BLaER1 treated with 17β-estradiol and CSF1 and Interleukin-3, amounts not matched to agents 10 nM and 100 nM (cell line): ENCODE measurements around the gene TPCN2.

ENCODE experiments used
- H3K27ac ChIP-seq, 11 experiments: shearing (Covaris generic); formaldehyde crosslinking; 2 replicates each; pipeline ENCODE4 v1.8.1; 2022
- H3K27me3 ChIP-seq, 11 experiments: shearing (Covaris generic); formaldehyde crosslinking; 2 replicates each; pipeline ENCODE4 v1.8.1; 2022
- H3K36me3 ChIP-seq, 11 experiments: shearing (Covaris generic); formaldehyde crosslinking; 2 replicates each; pipeline ENCODE4 v1.8.1; 2022
- H3K4me1 ChIP-seq, 10 experiments: shearing (Covaris generic); formaldehyde crosslinking; 2 replicates each; pipeline ENCODE4 v1.8.1; 2022
- H3K4me2 ChIP-seq, 11 experiments: shearing (Covaris generic); formaldehyde crosslinking; 2 replicates each; pipeline ENCODE4 v1.8.1; 2022
- H3K4me3 ChIP-seq, 10 experiments: shearing (Covaris generic); formaldehyde crosslinking; 2 replicates each; pipeline ENCODE4 v1.8.1; 2022
- H3K9ac ChIP-seq, 11 experiments: shearing (Covaris generic); formaldehyde crosslinking; 2 replicates each; pipeline ENCODE4 v1.8.1; 2022
- H3K9me3 ChIP-seq, 11 experiments: shearing (Covaris generic); formaldehyde crosslinking; replicated peaks in 1 of 11; 2 replicates each; pipeline ENCODE4 v1.8.1; 2022
- H4K20me1 ChIP-seq, 11 experiments: shearing (Covaris generic); formaldehyde crosslinking; 2 replicates each; pipeline ENCODE4 v1.8.1; 2022
- Cebpa-rat ChIP-seq, 11 experiments: shearing (Covaris generic); IDR thresholded peaks; 2 replicates each; pipeline ENCODE4 v1.8.1; 2022

Gene TPCN2

GRCh38 chr11:69041516-69041915, 7.2 kb upstream of the TPCN2 start:
- Histone ChIP-seq H3K27ac (peak overlapping the region in 6 of 11 experiments; percentile 13 to 61 (median 32); a peak in 9 of 22 replicates), H3K9me3 (no peaks in the 10 kb centered on the region)

GRCh38 chr11:69044111-69045013, 4.4 kb upstream of the TPCN2 start:
- H3K36me3 ChIP-seq = no peaks in the 10 kb centered on the region
- H4K20me1 ChIP-seq = no peaks in the 10 kb centered on the region
- H3K9me3 ChIP-seq = no peaks in the 10 kb centered on the region
- H3K4me3 ChIP-seq = no peak overlapping the region
- H3K27ac ChIP-seq = 0 out of 22 replicates have a peak overlapping the region, but pooled peaks of 3 of the 11 experiments have one; percentile 4 to 16 (median 12)
- peak overlapping the region; percentile 32 to 90 (median 53) for H3K4me2 ChIP-seq
- H3K4me1 ChIP-seq = peaks cover 41 to 74% (median 68%) of the 10 kb centered on the region in 10 experiments
- H3K27me3 ChIP-seq = no peaks in the 10 kb centered on the region
- TF ChIP-seq Cebpa-rat (IDR thresholded peaks at IDR 0.05) = no peak
- H3K9ac ChIP-seq = peak overlapping the region in 1 of 11 experiments; percentile 18; a peak in 2 of 22 replicates

More at GRCh38 chr11:69041516-69041915, 7.2 kb upstream of the TPCN2 start:
- H3K4me1 ChIP-seq = peaks cover 46 to 68% (median 61%) of the 10 kb centered on the region in 10 experiments
- no peaks in the 10 kb centered on the region for H4K20me1 ChIP-seq
- no peak for TF ChIP-seq Cebpa-rat (IDR thresholded peaks at IDR 0.05)
- no peak overlapping the region for H3K9ac ChIP-seq
- peak overlapping the region; percentile 55 to 90 (median 79); a peak in 21 of 22 replicates for H3K4me2 ChIP-seq
- H3K27me3 ChIP-seq = no peaks in the 10 kb centered on the region
- H3K36me3 ChIP-seq = no peaks in the 10 kb centered on the region
- H3K4me3 ChIP-seq = no peak overlapping the region

DNA sequence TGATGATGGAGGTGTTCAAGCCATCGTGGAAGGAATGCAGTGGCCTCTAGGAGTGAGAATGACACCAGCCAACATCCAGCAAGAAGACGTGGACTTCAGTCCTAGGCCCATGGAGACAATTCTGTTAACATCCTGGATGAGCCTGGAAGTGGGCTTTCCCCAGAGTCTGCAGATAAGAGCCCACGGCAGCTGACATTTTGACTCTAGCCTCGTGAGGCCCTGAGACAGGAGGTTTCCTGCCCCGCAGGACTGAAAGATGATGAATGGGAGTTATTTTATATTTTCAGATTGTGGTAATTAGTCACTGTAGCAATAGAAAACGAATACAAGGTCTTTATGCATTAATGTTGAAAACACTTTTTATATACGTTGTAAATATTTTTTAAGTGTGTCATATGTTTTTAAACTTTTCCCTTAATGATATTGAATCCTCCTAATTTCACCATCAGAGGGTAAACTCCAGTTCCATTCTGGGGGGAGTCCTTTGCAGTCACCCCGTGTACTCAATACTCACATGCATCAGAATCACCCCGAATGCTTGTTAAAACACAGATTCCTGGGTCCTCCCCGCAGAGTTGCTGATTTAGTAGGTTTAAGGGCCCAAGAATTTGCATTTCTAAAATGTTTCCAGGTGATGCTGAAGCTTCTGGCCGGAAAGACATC, 570 bp upstream of the TPCN2 start:
- peak overlapping the region in 9 of 10 experiments; percentile 94 to 100 (median 99); a peak in 10 of 20 replicates for H3K4me3 ChIP-seq

GRCh38 chr11:69049490-69049867, 747 bp downstream of the TPCN2 start:
- Histone ChIP-seq H3K27ac (peak overlapping the region; percentile 88 to 97 (median 94)), H3K27me3 (no peaks in the 10 kb centered on the region), H3K36me3 (peaks cover 0 to 11% (median 7%) of the 10 kb centered on the region in 11 experiments; a peak in 16 of 22 replicates), H3K4me3 (peak overlapping the region; percentile 94 to 100 (median 99)), H3K4me1 (peaks cover 65 to 74% (median 72%) of the 10 kb centered on the region in 10 experiments), H4K20me1 (peaks cover 47 to 51% (median 50%) of the 10 kb centered on the region in 11 experiments), H3K9ac (peak overlapping the region; percentile 92 to 98 (median 96)), H3K4me2 (peak overlapping the region; percentile 91 to 98 (median 96)), H3K9me3 (no peaks in the 10 kb centered on the region)
- no peak for TF ChIP-seq Cebpa-rat (IDR thresholded peaks at IDR 0.05)

More for the DNA sequence above, 570 bp upstream of the TPCN2 start:
- Histone ChIP-seq H3K27me3 (no peaks in the 10 kb centered on the region), H3K4me1 (peaks cover 64 to 74% (median 72%) of the 10 kb centered on the region in 10 experiments), H3K27ac (peak overlapping the region in 1 of 11 experiments; percentile 88; a peak in 1 of 22 replicates), H3K36me3 (no peaks in the 10 kb centered on the region), H3K4me2 (peak overlapping the region; percentile 43 to 97 (median 76)), H4K20me1 (peaks cover 34 to 38% (median 37%) of the 10 kb centered on the region in 11 experiments), H3K9me3 (no peaks in the 10 kb centered on the region), H3K9ac (peak overlapping the region in 5 of 11 experiments; percentile 28 to 98 (median 95); a peak in 4 of 22 replicates)
- TF ChIP-seq Cebpa-rat (IDR thresholded peaks at IDR 0.05) = no peak; a peak in 1 of 22 replicates

DNA sequence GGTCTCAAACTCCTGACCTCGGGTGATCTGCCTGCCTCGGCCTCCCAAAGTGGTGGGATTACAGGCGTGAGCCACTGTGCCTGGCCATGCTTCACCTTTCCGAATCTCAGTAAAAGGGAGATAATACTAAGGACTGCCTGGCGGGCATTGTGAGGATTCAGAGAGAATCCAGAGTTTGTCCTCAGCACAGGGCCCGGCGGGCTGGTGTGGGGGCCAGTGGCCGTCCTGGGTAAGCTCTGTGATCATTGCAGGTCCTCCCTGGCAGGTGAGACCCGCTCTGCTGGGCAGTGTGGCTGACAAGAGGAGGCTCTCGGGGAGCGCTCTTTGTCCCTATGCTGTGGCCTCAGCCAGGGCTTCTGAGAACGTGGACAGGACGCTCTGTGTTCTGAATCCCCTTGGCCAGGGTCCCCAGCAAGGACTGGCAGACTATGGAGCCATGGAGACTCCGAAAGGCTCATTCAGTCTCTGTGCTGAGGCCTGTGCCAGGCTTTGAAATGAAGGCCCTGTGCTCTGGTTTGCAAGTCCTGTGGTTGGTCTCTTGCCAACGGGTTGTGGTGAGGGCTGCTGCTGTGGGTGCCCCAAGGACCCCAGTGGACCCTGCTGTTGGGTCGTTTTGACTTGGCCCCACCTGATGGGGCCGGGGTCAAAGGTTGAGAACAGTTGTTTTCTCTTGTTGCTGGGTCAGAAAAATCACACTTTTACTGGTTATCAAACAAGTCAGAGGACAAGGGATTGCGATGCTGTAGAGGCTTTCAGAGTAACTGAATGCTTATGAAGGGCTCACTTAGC, 2.1 kb downstream of the TPCN2 start:
- Histone ChIP-seq H3K27ac (peak overlapping the region in 4 of 11 experiments; percentile 6 to 46 (median 26); a peak in 7 of 22 replicates), H4K20me1 (peaks cover 60 to 64% (median 63%) of the 10 kb centered on the region in 11 experiments), H3K27me3 (no peaks in the 10 kb centered on the region), H3K4me1 (peaks cover 70 to 79% (median 77%) of the 10 kb centered on the region in 10 experiments), H3K9ac (peak overlapping the region in 9 of 11 experiments; percentile 8 to 97 (median 57); a peak in 13 of 22 replicates), H3K4me2 (peak overlapping the region; percentile 91 to 98 (median 96)), H3K9me3 (no peaks in the 10 kb centered on the region), H3K4me3 (peak overlapping the region in 2 of 10 experiments; percentile 10 to 23; a peak in 1 of 20 replicates), H3K36me3 (peaks cover 7 to 23% (median 16%) of the 10 kb centered on the region in 11 experiments; a peak in 19 of 22 replicates)
- no peak for TF ChIP-seq Cebpa-rat (IDR thresholded peaks at IDR 0.05)

- peaks cover 79 to 88% (median 86%) of the 10 kb centered on the region in 10 experiments for H3K4me1 ChIP-seq
- H3K9ac ChIP-seq = peak overlapping the region; percentile 8 to 97 (median 47); a peak in 17 of 22 replicates
Measured at GRCh38 chr11:69051381-69052342, 2.9 kb downstream of the TPCN2 start.

More at GRCh38 chr11:69051381-69052342, 2.9 kb downstream of the TPCN2 start:
- Histone ChIP-seq H3K27me3 (no peaks in the 10 kb centered on the region), H3K36me3 (peaks cover 7 to 24% (median 16%) of the 10 kb centered on the region in 11 experiments; a peak in 19 of 22 replicates), H3K27ac (0 out of 22 replicates have a peak overlapping the region, but pooled peaks of 1 of the 11 experiments have one; percentile 37), H3K4me3 (peak overlapping the region in 3 of 10 experiments; percentile 10 to 23 (median 14); a peak in 3 of 20 replicates), H3K4me2 (peak overlapping the region; percentile 91 to 98 (median 96)), H4K20me1 (peaks cover 66 to 73% (median 72%) of the 10 kb centered on the region in 11 experiments), H3K9me3 (no peaks in the 10 kb centered on the region)
- TF ChIP-seq Cebpa-rat (IDR thresholded peaks at IDR 0.05) = no peak
